RPMI7951 (cell line): ENCODE results near the gene ZNF322. TPM values are rescaled to one million over a fixed set of nuclear protein-coding genes. Genes with fewer than 3 reads are reported as not detected.

Experiments
- DNase-seq: peaks from one replicate; pipeline ENCODE4 v3.0.0-alpha.2; 2012; ENCODE audit warnings: low read depth
- total RNA-seq: library from RNA; depleted of rRNA; stranded (reverse); fragments of >200 nt; shearing (Covaris generic); gene quantifications from 2 replicates; pipeline ENCODE4 v1.2.3, GENCODE V29; 2014; rRNA removed

ZNF322 gene
- total RNA-seq, 1 experiment from 2014 or later: 21.4 TPM

DNA sequence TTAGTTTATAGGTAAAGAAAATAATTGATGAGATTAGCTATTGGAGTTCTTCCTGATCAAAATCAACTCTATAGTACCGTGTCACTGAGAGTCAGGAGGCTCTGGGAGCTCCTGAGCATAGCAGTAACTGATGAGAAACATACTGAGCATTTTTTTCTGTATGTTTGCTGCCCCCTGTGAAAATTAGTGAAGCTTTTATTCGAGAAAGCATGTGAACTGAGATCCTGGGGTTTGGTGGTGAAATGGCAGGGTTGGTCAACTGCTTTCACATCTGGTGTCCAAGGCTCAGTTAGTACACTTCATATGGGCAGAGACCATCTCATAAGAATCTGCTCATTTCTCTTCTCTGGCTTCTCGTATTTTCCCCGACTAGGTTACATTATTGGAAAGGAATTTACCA, 66.9 kb downstream of the ZNF322 start:
- peak; percentile 79 for DNase-seq

DNA sequence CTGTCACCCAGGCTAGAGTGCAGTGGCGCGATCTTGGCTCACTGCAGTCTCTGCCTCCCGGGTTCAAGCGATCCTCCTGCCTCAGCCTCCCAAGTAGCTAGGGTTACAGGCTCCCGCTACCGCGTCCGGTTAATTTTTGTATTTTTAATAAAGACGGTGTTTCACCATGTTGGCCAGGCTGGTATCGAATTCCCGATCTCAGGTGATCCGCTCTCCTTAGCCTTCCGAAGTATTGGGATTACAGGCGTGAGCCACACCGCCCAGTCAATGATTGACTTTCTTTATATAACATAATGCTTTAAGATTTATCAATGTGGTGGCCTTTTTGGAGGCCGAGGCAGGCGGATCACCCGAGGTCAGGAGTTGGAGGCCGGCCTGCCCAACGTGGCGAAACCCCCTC, 70.6 kb downstream of the ZNF322 start:
- no peak for DNase-seq

Other genes with a start within 250 kb of the ZNF322 start
- gene BTN3A3, start 219.2 kb downstream of the ZNF322 start, total RNA-seq: 13.3 and 21.7 TPM in 2 replicates
- 12.3 and 15.0 TPM in 2 replicates for gene BTN2A1, start 201.8 kb downstream of the ZNF322 start, total RNA-seq
- gene BTN1A1, start 159.4 kb downstream of the ZNF322 start, total RNA-seq: not detected in 2 replicates
- gene HMGN4, start 121.4 kb downstream of the ZNF322 start, total RNA-seq: 130 and 164 TPM in 2 replicates
- gene ABT1, start 62.8 kb downstream of the ZNF322 start, total RNA-seq: 16.2 and 20.6 TPM in 2 replicates